ENCODE data around the gene BICC1. TPM values are rescaled to one million over a fixed set of nuclear protein-coding genes. Genes with fewer than 3 reads are reported as not detected.

BICC1 gene
- total RNA-seq, 1 experiment from 2014 or later, result 0.67 TPM

DNA sequence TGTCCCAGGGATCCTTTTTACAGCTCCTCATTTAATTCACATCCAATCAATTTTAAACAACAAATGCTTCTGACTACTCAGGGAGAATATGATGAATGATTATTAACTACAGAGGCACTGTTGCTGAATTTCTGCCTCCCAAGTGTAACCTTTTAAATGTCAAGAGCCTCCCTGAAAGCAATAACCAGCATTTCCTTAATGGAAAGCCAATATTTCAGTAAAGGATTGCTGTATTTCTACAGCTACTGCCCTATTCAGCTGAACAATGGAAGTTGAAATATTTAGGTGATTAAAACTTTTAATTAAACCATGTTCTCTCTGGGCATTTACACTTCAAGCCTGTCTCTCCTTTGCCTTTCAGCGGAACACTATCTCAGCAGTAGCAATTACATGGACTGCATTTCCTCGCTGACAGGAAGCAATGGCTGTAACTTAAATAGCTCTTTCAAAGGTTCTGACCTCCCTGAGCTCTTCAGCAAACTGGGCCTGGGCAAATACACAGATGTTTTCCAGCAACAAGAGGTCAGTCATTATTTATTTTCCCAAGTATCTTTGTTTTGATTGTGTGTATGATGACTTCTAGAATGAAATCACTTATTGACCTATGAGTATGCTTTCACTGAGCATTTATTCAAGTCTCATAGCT, 304.7 kb downstream of the BICC1 start:
- POLR2A ChIA-PET, result no interaction called here
- Histone ChIP-seq H3K27ac (ENCODE audit: low read length) (no peak overlapping the region), H3K4me1 (ENCODE audit: control insufficient read depth, insufficient read depth, low read length) (no peaks in the 10 kb centered on the region), H3K9me3 (ENCODE audit: control insufficient read depth, insufficient read depth, low read depth, low read length) (no peaks in the 10 kb centered on the region), H3K4me3 (ENCODE audit: low read depth in 2 of 2, low read length in 2 of 2) (no peak overlapping the region), H3K36me3 (ENCODE audit: control insufficient read depth, insufficient read depth, low read length) (no peaks in the 10 kb centered on the region), H3K27me3 (ENCODE audit: control insufficient read depth, insufficient read depth, low read length) (no peaks in the 10 kb centered on the region)
- CTCF ChIA-PET, result no interaction called here
- no TSS peak for BruUV-seq (replicated peaks)
- intact Hi-C loops (cut with micrococcal nuclease; ENCODE audit: unreplicated experiment), result no loop called here
- TF ChIP-seq REST (IDR thresholded peaks at IDR 0.05; ENCODE audit: insufficient read depth in 1 of 2, low read depth in 2 of 2, low read length in 1 of 2) (no peak), POLR2AphosphoS5 (IDR thresholded peaks at IDR 0.05; ENCODE audit: low read depth, low read length) (no peak), SIN3A (IDR thresholded peaks at IDR 0.05; ENCODE audit: borderline replicate concordance, insufficient read depth, low read depth, low read length) (no peak), TCF7L2 (IDR thresholded peaks at IDR 0.05; ENCODE audit: low read depth, low read length) (no peak)
- TF ChIP-seq, protein P1, sequence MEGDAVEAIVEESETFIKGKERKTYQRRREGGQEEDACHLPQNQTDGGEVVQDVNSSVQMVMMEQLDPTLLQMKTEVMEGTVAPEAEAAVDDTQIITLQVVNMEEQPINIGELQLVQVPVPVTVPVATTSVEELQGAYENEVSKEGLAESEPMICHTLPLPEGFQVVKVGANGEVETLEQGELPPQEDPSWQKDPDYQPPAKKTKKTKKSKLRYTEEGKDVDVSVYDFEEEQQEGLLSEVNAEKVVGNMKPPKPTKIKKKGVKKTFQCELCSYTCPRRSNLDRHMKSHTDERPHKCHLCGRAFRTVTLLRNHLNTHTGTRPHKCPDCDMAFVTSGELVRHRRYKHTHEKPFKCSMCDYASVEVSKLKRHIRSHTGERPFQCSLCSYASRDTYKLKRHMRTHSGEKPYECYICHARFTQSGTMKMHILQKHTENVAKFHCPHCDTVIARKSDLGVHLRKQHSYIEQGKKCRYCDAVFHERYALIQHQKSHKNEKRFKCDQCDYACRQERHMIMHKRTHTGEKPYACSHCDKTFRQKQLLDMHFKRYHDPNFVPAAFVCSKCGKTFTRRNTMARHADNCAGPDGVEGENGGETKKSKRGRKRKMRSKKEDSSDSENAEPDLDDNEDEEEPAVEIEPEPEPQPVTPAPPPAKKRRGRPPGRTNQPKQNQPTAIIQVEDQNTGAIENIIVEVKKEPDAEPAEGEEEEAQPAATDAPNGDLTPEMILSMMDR (IDR thresholded peaks at IDR 0.05), result no peak
- DNase-seq (ENCODE audit: low read depth, low spot score) (no peak), ATAC-seq (no peak)
- in situ Hi-C loops (cut with HindIII; ENCODE audit: low pct_unique_long_range_greater_than_20kb, low sequenced_read_pairs), result no loop called here

DNA sequence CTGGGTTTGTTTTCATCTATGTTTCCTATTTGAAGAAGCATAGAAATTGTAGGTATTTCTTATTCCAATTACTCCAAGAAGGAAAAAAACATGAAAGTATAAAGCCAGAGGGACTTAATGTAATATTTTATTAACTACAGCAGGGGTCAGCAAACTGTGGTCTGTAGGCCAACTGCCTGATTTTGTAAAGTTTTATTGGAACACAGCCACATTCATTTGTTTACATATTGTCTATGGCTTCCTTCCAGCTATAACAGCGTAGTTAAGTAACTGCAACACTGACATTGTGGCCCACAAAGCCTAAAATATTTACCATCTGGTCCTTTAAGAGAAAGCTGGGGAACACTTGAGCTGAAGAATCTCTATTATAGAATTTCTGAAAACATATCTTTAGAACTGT, 306.2 kb downstream of the BICC1 start:
- intact Hi-C loops (cut with micrococcal nuclease; ENCODE audit: unreplicated experiment) (no loop called here), in situ Hi-C loops (cut with HindIII; ENCODE audit: low pct_unique_long_range_greater_than_20kb, low sequenced_read_pairs) (no loop called here)
- H3K27me3 ChIP-seq (ENCODE audit: control insufficient read depth, insufficient read depth, low read length), result no peaks in the 10 kb centered on the region
- H3K4me3 ChIP-seq (ENCODE audit: low read depth in 2 of 2, low read length in 2 of 2), result no peak overlapping the region
- H3K36me3 ChIP-seq (ENCODE audit: control insufficient read depth, insufficient read depth, low read length), result no peaks in the 10 kb centered on the region
- POLR2A ChIA-PET, result no interaction called here
- CTCF ChIA-PET, result no interaction called here
- BruUV-seq (replicated peaks), result no TSS peak
- DNase-seq (ENCODE audit: low read depth, low spot score) (no peak), ATAC-seq (no peak)
- H3K4me1 ChIP-seq (ENCODE audit: control insufficient read depth, insufficient read depth, low read length), result no peaks in the 10 kb centered on the region
- no peak overlapping the region for H3K27ac ChIP-seq (ENCODE audit: low read length)
- no peaks in the 10 kb centered on the region for H3K9me3 ChIP-seq (ENCODE audit: control insufficient read depth, insufficient read depth, low read depth, low read length)
- TF ChIP-seq, protein P1 (IDR thresholded peaks at IDR 0.05), result no peak
- TF ChIP-seq SIN3A (IDR thresholded peaks at IDR 0.05; ENCODE audit: borderline replicate concordance, insufficient read depth, low read depth, low read length) (no peak), POLR2AphosphoS5 (IDR thresholded peaks at IDR 0.05; ENCODE audit: low read depth, low read length) (no peak), TCF7L2 (IDR thresholded peaks at IDR 0.05; ENCODE audit: low read depth, low read length) (no peak), REST (IDR thresholded peaks at IDR 0.05; ENCODE audit: insufficient read depth in 1 of 2, low read depth in 2 of 2, low read length in 1 of 2) (no peak)
